Neural cell (in vitro differentiated cells): ENCODE data around the gene KLF16. TPM values are rescaled to one million over a fixed set of nuclear protein-coding genes. Genes with fewer than 3 reads are reported as not detected.

Experiments
- H2AFZ ChIP-seq: fragments of 200-600, 300-800 bp; sonication (generic), shearing (Covaris generic); 2 replicates; pipeline ENCODE4 v1.6.0; 2014; ENCODE audit warnings: low read depth, mild to moderate bottlenecking, antibody characterized with exemption, low read length, moderate library complexity
- H3F3A ChIP-seq: fragments of 200-600 bp; shearing (Covaris generic); 2 replicates; pipeline ENCODE4 v1.6.1; 2016; ENCODE audit warnings: mild to moderate bottlenecking, moderate library complexity, mixed read lengths, antibody characterized with exemption, low read length; ENCODE audit not compliant: insufficient read depth, poor library complexity, severe bottlenecking
- H3K27ac ChIP-seq: fragments of 200-600, 300-800 bp; sonication (generic), shearing (Covaris generic); 2 replicates; pipeline ENCODE4 v1.5.1; 2014; ENCODE audit warnings: mild to moderate bottlenecking, low read length, moderate library complexity
- H3K27me3 ChIP-seq: fragments of 300-800, 200-600 bp; sonication (generic), shearing (Covaris generic); 2 replicates; pipeline ENCODE4 v1.6.0; 2014; ENCODE audit warnings: mild to moderate bottlenecking, low read depth, low read length, moderate library complexity; ENCODE audit not compliant: insufficient read depth
- H3K36me3 ChIP-seq: fragments of 300-800, 200-600 bp; sonication (generic), shearing (Covaris generic); 2 replicates; pipeline ENCODE4 v1.5.1; 2014; ENCODE audit warnings: mild to moderate bottlenecking, antibody characterized with exemption, low read length, moderate library complexity; ENCODE audit not compliant: insufficient read depth
- H3K4me2 ChIP-seq: fragments of 300-800, 200-600 bp; sonication (generic), shearing (Covaris generic); 2 replicates; pipeline ENCODE4 v1.6.0; 2014; ENCODE audit warnings: mild to moderate bottlenecking, low read length
- H3K4me3 ChIP-seq: fragments of 300-800, 200-600 bp; sonication (generic), shearing (Covaris generic); 2 replicates; pipeline ENCODE4 v1.5.1; 2014; ENCODE audit warnings: mild to moderate bottlenecking, low read length, moderate library complexity
- H3K79me2 ChIP-seq: fragments of 200-600 bp; shearing (Covaris generic); replicated peaks from 2 replicates; pipeline ENCODE4 v1.6.0; 2014; ENCODE audit warnings: mild to moderate bottlenecking, low read length, moderate library complexity; ENCODE audit not compliant: insufficient read depth
- H3K9ac ChIP-seq: fragments of 300-800, 200-600 bp; sonication (generic), shearing (Covaris generic); 2 replicates; pipeline ENCODE4 v1.6.1; 2016; ENCODE audit warnings: mild to moderate bottlenecking, low read length, mixed read lengths
- H3K9me2 ChIP-seq: fragments of 200-600 bp; shearing (Covaris generic); 2 replicates; pipeline ENCODE4 v1.6.1; 2016; ENCODE audit warnings: mild to moderate bottlenecking, low read length, mixed read lengths; ENCODE audit not compliant: insufficient read depth
- H3K9me3 ChIP-seq: fragments of 200-600, 300-800 bp; sonication (generic), shearing (Covaris generic); 2 replicates; pipeline ENCODE4 v1.6.1; 2016; ENCODE audit warnings: mild to moderate bottlenecking, mixed run types, low read length, moderate library complexity, mixed read lengths
- H4K20me1 ChIP-seq: fragments of 200-600 bp; shearing (Covaris generic); 2 replicates; pipeline ENCODE4 v1.6.1; 2016; ENCODE audit warnings: mild to moderate bottlenecking, mixed run types; ENCODE audit not compliant: insufficient read depth
- CTCF ChIP-seq: fragments of 450-650 bp; IDR thresholded peaks from 2 replicates; pipeline ENCODE4 v1.5.1; 2014; ENCODE audit warnings: antibody characterized with exemption, mild to moderate bottlenecking, moderate library complexity; ENCODE audit not compliant: poor library complexity, severe bottlenecking
- EP300 ChIP-seq: fragments of 450-650 bp; conservative IDR thresholded peaks from 2 replicates; pipeline ENCODE4 v1.6.1; 2014; ENCODE audit warnings: antibody characterized with exemption, mild to moderate bottlenecking, moderate library complexity; ENCODE audit not compliant: poor library complexity, severe bottlenecking
- EZH2 ChIP-seq: fragments of 200-600, 300-800 bp; shearing (Covaris generic), sonication (generic); IDR thresholded peaks from 2 replicates; pipeline ENCODE4 v1.6.1; 2014; ENCODE audit warnings: antibody characterized with exemption, low read length, borderline replicate concordance, mild to moderate bottlenecking; ENCODE audit not compliant: insufficient read depth, poor library complexity, severe bottlenecking
- MXI1 ChIP-seq: fragments of 450-650 bp; conservative IDR thresholded peaks from 2 replicates; pipeline ENCODE4 v1.6.1; 2014; ENCODE audit warnings: antibody characterized with exemption, mild to moderate bottlenecking; ENCODE audit not compliant: poor library complexity, severe bottlenecking
- POLR2AphosphoS5 ChIP-seq: IDR thresholded peaks from 2 replicates; pipeline ENCODE4 v1.6.1; 2012
- RAD21 ChIP-seq: fragments of 450-650 bp; conservative IDR thresholded peaks from 2 replicates; pipeline ENCODE4 v1.6.1; 2014; ENCODE audit warnings: antibody characterized with exemption, mild to moderate bottlenecking, moderate library complexity
- REST ChIP-seq: IDR thresholded peaks from 2 replicates; pipeline ENCODE4 v1.6.1; 2012; ENCODE audit warnings: borderline replicate concordance
- SMC3 ChIP-seq: fragments of 450-650 bp; conservative IDR thresholded peaks from 2 replicates; pipeline ENCODE4 v1.6.1; 2014; ENCODE audit warnings: antibody characterized with exemption, mild to moderate bottlenecking, moderate library complexity; ENCODE audit not compliant: poor library complexity
- TAF1 ChIP-seq: IDR thresholded peaks from 2 replicates; pipeline ENCODE4 v1.6.1; 2012; ENCODE audit warnings: low read depth
- polyA plus RNA-seq: library from polyadenylated mRNA; depleted of rRNA; stranded (reverse); fragments of >200 nt; gene quantifications from 2 replicates; pipeline ENCODE4 v1.2.3, GENCODE V29; 2014

Gene KLF16
- polyA plus RNA-seq, 1 donor from 2014 or later, result 3.5 TPM

GRCh38 chr19:1873524-1874473 is 10.4 kb upstream of the KLF16 start:
- no peak overlapping the region for H3K27ac ChIP-seq
- H4K20me1 ChIP-seq, result peaks cover 4% of the 10 kb centered on the region
- H3K4me3 ChIP-seq, result peak overlapping the region; percentile 99
- H3K27me3 ChIP-seq, result no peaks in the 10 kb centered on the region
- peak overlapping the region; percentile 9 for H3K9ac ChIP-seq
- H3K4me2 ChIP-seq, result peak overlapping the region; percentile 88
- H2AFZ ChIP-seq, result no peak overlapping the region
- no peaks in the 10 kb centered on the region for H3K9me2 ChIP-seq
- peaks cover 17% of the 10 kb centered on the region for H3K79me2 ChIP-seq
- TF ChIP-seq SMC3 (no peak), EP300 (no peak), MXI1 (no peak), CTCF (no peak), POLR2AphosphoS5 (no peak), TAF1 (no peak), RAD21 (no peak), REST (no peak), EZH2 (no peak)
- H3F3A ChIP-seq, result no peaks in the 10 kb centered on the region
- H3K9me3 ChIP-seq, result no peaks in the 10 kb centered on the region
- H3K36me3 ChIP-seq, result no peaks in the 10 kb centered on the region

GRCh38 chr19:1872807-1873523 is 9.6 kb upstream of the KLF16 start:
- H3K9me3 ChIP-seq, result no peaks in the 10 kb centered on the region
- TF ChIP-seq EP300 (no peak), TAF1 (no peak), POLR2AphosphoS5 (no peak), CTCF (no peak), MXI1 (no peak), REST (no peak), SMC3 (no peak), RAD21 (no peak)
- no peaks in the 10 kb centered on the region for H3K27me3 ChIP-seq
- no peak overlapping the region for H3K27ac ChIP-seq
- no peak overlapping the region for H2AFZ ChIP-seq
- peaks cover 17% of the 10 kb centered on the region for H3K79me2 ChIP-seq
- H3K9me2 ChIP-seq, result no peaks in the 10 kb centered on the region
- H3F3A ChIP-seq, result no peaks in the 10 kb centered on the region
- peaks cover 4% of the 10 kb centered on the region for H4K20me1 ChIP-seq
- H3K4me2 ChIP-seq, result no peak overlapping the region
- H3K36me3 ChIP-seq, result no peaks in the 10 kb centered on the region
- peak overlapping the region; percentile 99 for H3K4me3 ChIP-seq
- no peak overlapping the region for H3K9ac ChIP-seq
